Pancreas (tissue), 10 donors: ENCODE data around the gene LRP1B. TPM values are rescaled to one million over a fixed set of nuclear protein-coding genes. Genes with fewer than 3 reads are reported as not detected.

Experiments
- ATAC-seq, 4 donors: fragments of 200-7000 bp; cut with Tn5 transposase; one replicate each; pipeline versions ENCODE4 v1.8.0 to v1.9.1; 2020; ENCODE audit warnings: mild to moderate bottlenecking in 4 of 4, moderate library complexity in 4 of 4
- DNase-seq, 6 donors: peaks; one replicate each; pipeline ENCODE4 v3.0.0-alpha.2; 2020
- FAIRE-seq: peaks from 2 replicates; lab custom pipeline; 2012; peaks lifted over from hg19 to GRCh38; lab: Jason Lieb, UNC
- H3K27ac ChIP-seq, 4 donors: fragments of 200-600 bp; sonication (generic); 1 replicate in 3 of 4; 2 replicates in 1 of 4; pipeline versions ENCODE4 v1.5.0 to v1.8.0; 2020
- H3K27me3 ChIP-seq, 4 donors: fragments of 200-600 bp; one replicate each; pipeline ENCODE4 v1.8.0; 2021
- H3K36me3 ChIP-seq, 3 donors: fragments of 200-600 bp; sonication (generic) in 1 of 3; one replicate each; pipeline versions ENCODE4 v1.5.0 to v1.8.0; 2020 to 2021
- H3K4me1 ChIP-seq, 3 donors: fragments of 200-600 bp; one replicate each; pipeline ENCODE4 v1.8.0; 2021
- H3K4me3 ChIP-seq, 4 donors: fragments of 200-600 bp; sonication (generic) in 2 of 4; one replicate each; pipeline versions ENCODE4 v1.5.0 to v1.8.0; 2020 to 2021
- H3K9me3 ChIP-seq, 4 donors: fragments of 200-600 bp; one replicate each; pipeline ENCODE4 v1.8.0; 2021
- CTCF ChIP-seq, 4 donors: fragments of 200-600 bp; sonication (generic) in 3 of 4; IDR thresholded peaks; one replicate each; pipeline versions ENCODE4 v1.5.0 to v1.8.0; 2021; ENCODE audit warnings: antibody characterized with exemption in 4 of 4
- WGBS, 2 donors: extraction: QIAGEN DNeasy Blood & Tissue Kit; methylation state at CpG; one replicate each; pipeline ENCODE4 v1.1.7; 2013; 5-methylcytosine and 5-hydroxymethylcytosine counted together
- intact Hi-C, 3 donors: fragments of 100-400 bp; cut with DNase I; formaldehyde crosslinking; loops; one replicate each; pipeline versions ENCODE4 v1.11.1 to v1.14.2; 2022
- polyA plus RNA-seq, 2 donors: library from polyadenylated mRNA; stranded (reverse); fragments of 200-250 nt; gene quantifications; one replicate each; pipeline ENCODE4 v1.2.3, GENCODE V29; 2013
- total RNA-seq, 6 donors: library from RNA; stranded (reverse); fragmentation: NEBNext Ultra II Directional in 4 of 6; extraction: Animal tissue kit (Norgen Biotek cat#: 25700) in 4 of 6; gene quantifications; one replicate each; pipeline versions ENCODE4 v1.2.1 to v1.2.4, GENCODE V29; 2021 to 2023
- donor health status: healthy with polysubstance abuse.
- donor health status: DM: no; HTN: no; CAD: no; lungs with moderate emphysema.
- donor health status: DM: no; HTN: no; CAD: no.
- donor health status: control.
- donor health status: control.
- donor health status: Bipolar disorder and iron deficiency.
- donor health status: DM: yes; HTN: yes; CAD: no.
- donor health status: DM: no; HTN: no; CAD: no.
- donor health status: DM: no; HTN: no; CAD: no.
- donor health status: DM: yes; HTN: yes; CAD: no.

LRP1B gene
- total and polyA plus RNA-seq, 8 donors, result 0.06 to 0.55 (median 0.25) TPM

GRCh38 chr2:141906678-141907077 is 224.1 kb downstream of the LRP1B start:
- no peak for ATAC-seq
- Histone ChIP-seq H3K27me3 (no peaks in the 10 kb centered on the region), H3K4me1 (no peaks in the 10 kb centered on the region), H3K4me3 (no peak overlapping the region), H3K36me3 (no peaks in the 10 kb centered on the region), H3K9me3 (no peaks in the 10 kb centered on the region), H3K27ac (no peak overlapping the region)
- no peak for TF ChIP-seq CTCF (IDR thresholded peaks at IDR 0.05)
- intact Hi-C loops, result no loop called here
- 32 to 37% methylated on average over 2 of the region's 2 CpGs for WGBS, 2 donors
- no peak for FAIRE-seq
- DNase-seq, result no peak

GRCh38 chr2:141900826-141901225 is 230.0 kb downstream of the LRP1B start:
- ATAC-seq, result no peak
- WGBS, 2 donors, result 90 to 92% methylated on average over 2 of the region's 2 CpGs
- Histone ChIP-seq H3K4me3 (no peak overlapping the region), H3K27me3 (no peaks in the 10 kb centered on the region), H3K4me1 (peaks cover 0 to 5% (median 0%) of the 10 kb centered on the region in 3 donors), H3K9me3 (no peaks in the 10 kb centered on the region), H3K27ac (no peak overlapping the region), H3K36me3 (no peaks in the 10 kb centered on the region)
- intact Hi-C loops, result no loop called here
- TF ChIP-seq CTCF (IDR thresholded peaks at IDR 0.05), result no peak
- no peak for FAIRE-seq
- DNase-seq, result no peak

- intact Hi-C loops, result no loop called here
- H3K9me3 ChIP-seq, result no peaks in the 10 kb centered on the region
- ATAC-seq (peak in 2 of 4 donors; percentile 41 to 48), FAIRE-seq (no peak), DNase-seq (no peak)
- TF ChIP-seq CTCF (IDR thresholded peaks at IDR 0.05), result no peak
- peaks cover 0 to 5% (median 0%) of the 10 kb centered on the region in 3 donors for H3K4me1 ChIP-seq
- no peaks in the 10 kb centered on the region for H3K27me3 ChIP-seq
- no peak overlapping the region for H3K4me3 ChIP-seq
- 36 to 41% methylated on average over 4 of the region's 4 CpGs for WGBS, 2 donors
- no peaks in the 10 kb centered on the region for H3K36me3 ChIP-seq
- no peak overlapping the region for H3K27ac ChIP-seq
Measured at GRCh38 chr2:141899740-141900139, 231.1 kb downstream of the LRP1B start.

GRCh38 chr2:141889788-141890187 is 241.0 kb downstream of the LRP1B start:
- DNase-seq (no peak), FAIRE-seq (no peak), ATAC-seq (no peak)
- Histone ChIP-seq H3K27me3 (no peaks in the 10 kb centered on the region), H3K4me1 (no peaks in the 10 kb centered on the region), H3K36me3 (no peaks in the 10 kb centered on the region), H3K9me3 (no peaks in the 10 kb centered on the region), H3K4me3 (no peak overlapping the region), H3K27ac (no peak overlapping the region)
- intact Hi-C loops, result no loop called here
- no peak for TF ChIP-seq CTCF (IDR thresholded peaks at IDR 0.05)
- WGBS, 2 donors, result 78 to 81% methylated on average over 1 of the region's 1 CpG

- no peaks in the 10 kb centered on the region for H3K9me3 ChIP-seq
- H3K27me3 ChIP-seq, result no peaks in the 10 kb centered on the region
- no peaks in the 10 kb centered on the region for H3K4me1 ChIP-seq
- FAIRE-seq, result no peak
- H3K4me3 ChIP-seq, result no peak overlapping the region
- intact Hi-C loops, result no loop called here
- H3K36me3 ChIP-seq, result no peaks in the 10 kb centered on the region
- ATAC-seq, result no peak
- DNase-seq, result no peak
- no peak overlapping the region for H3K27ac ChIP-seq
- 69 to 84% methylated on average over 1 of the region's 1 CpG for WGBS, 2 donors
- no peak for TF ChIP-seq CTCF (IDR thresholded peaks at IDR 0.05)
Measured at GRCh38 chr2:141888987-141889555, 241.7 kb downstream of the LRP1B start.
